ENCODE results near the gene TLE3.

DNA sequence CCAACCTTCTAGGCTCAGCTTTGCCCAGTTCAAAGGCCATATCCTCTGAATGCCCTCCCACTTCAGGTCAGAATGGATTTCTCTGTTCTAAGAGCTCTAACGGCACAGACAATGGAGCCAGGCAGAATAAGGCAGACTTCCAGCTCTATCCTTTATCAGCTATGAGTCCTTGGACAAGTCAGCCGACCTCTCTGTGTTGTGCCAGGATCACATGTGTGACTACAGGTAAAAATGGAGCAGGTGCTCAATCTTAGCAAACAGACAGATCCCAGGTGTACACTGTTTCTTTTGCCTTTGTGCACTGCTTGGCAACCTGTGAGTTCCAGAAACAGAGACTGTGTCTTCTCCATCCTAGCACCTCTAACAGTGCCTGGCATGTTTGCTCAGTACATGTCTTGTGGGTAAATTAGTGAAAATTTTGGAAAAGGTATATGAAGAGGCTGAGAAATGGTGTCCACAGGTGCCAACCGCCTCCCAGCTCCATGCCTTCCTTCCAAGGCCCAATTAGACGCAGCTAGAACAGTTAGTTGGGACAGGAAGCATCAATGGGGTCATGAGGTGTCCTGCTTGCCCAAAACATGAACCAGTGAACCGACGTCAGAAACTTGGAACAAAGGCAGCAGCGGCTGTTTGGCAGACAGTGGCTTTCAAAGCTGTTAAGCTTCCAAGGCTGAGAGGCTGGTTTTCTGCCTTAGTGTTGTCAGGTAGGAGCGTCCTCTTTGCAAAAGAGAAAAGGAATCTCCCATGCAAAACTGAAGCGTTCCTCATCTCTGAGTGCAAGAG is 28.7 kb downstream of the TLE3 start:
- no peak for TF ChIP-seq YY1 (IDR thresholded peaks at IDR 0.05; ENCODE audit: insufficient read depth, insufficient read length)
- TF ChIP-seq SUZ12 (IDR thresholded peaks at IDR 0.05; ENCODE audit: extremely low read depth, insufficient read depth, insufficient read length) = no peak
- TF ChIP-seq ZNF274 (IDR thresholded peaks at IDR 0.05; ENCODE audit: low read depth, low read length) = no peak
